Loucy (cell line): ENCODE data around the gene CORO1C.
A peak's percentile ranks its signal among the peaks of the same experiment; 100 is the strongest.

Experiments used
- H2AFZ ChIP-seq: fragments of 200-600 bp; sonication (generic); 2 replicates; pipeline ENCODE4 v1.6.0; 2016; ENCODE audit warnings: antibody characterized with exemption, mild to moderate bottlenecking, low read length, moderate library complexity
- H3F3A ChIP-seq: fragments of 200-600 bp; 2 replicates; pipeline ENCODE4 v1.6.0; 2016; ENCODE audit warnings: antibody characterized with exemption, low read depth, mild to moderate bottlenecking
- H3K27me3 ChIP-seq: fragments of 200-600 bp; sonication (generic); 2 replicates; pipeline ENCODE4 v1.6.1; 2014; ENCODE audit warnings: low read length, mild to moderate bottlenecking; ENCODE audit not compliant: insufficient read depth, poor library complexity, severe bottlenecking
- H3K36me3 ChIP-seq: fragments of 200-600 bp; sonication (generic); 2 replicates; pipeline ENCODE4 v1.6.1; 2016; ENCODE audit warnings: low read length; ENCODE audit not compliant: insufficient read depth
- H3K4me1 ChIP-seq: fragments of 200-600 bp; sonication (generic); 2 replicates; pipeline ENCODE4 v1.5.1; 2014; ENCODE audit warnings: low read length, mild to moderate bottlenecking; ENCODE audit not compliant: insufficient read depth, poor library complexity, severe bottlenecking
- H3K4me2 ChIP-seq: fragments of 200-600 bp; sonication (generic); 2 replicates; pipeline ENCODE4 v1.6.0; 2014; ENCODE audit warnings: antibody characterized with exemption, low read length, low read depth, mild to moderate bottlenecking; ENCODE audit not compliant: poor library complexity, severe bottlenecking
- H3K4me3 ChIP-seq: fragments of 200-600 bp; sonication (generic); 2 replicates; pipeline ENCODE4 v1.5.1; 2014; ENCODE audit warnings: low read length, mild to moderate bottlenecking, mixed read lengths; ENCODE audit not compliant: poor library complexity, severe bottlenecking
- H3K79me2 ChIP-seq: fragments of 200-600 bp; sonication (generic); 2 replicates; pipeline ENCODE4 v1.6.1; 2014; ENCODE audit warnings: low read length; ENCODE audit not compliant: insufficient read depth
- H3K9ac ChIP-seq: fragments of 200-600 bp; sonication (generic); 2 replicates; pipeline ENCODE4 v1.6.0; 2014; ENCODE audit warnings: mild to moderate bottlenecking, low read depth, low read length, moderate library complexity; ENCODE audit not compliant: poor library complexity, severe bottlenecking
- H3K9me2 ChIP-seq: fragments of 200-600 bp; sonication (generic); replicated peaks from 2 replicates; pipeline ENCODE4 v1.6.1; 2016; ENCODE audit warnings: low read depth, low read length, mixed read lengths
- H3K9me3 ChIP-seq: fragments of 200-600 bp; sonication (generic); 2 replicates; pipeline ENCODE4 v1.6.1; 2014; ENCODE audit warnings: mild to moderate bottlenecking, antibody characterized with exemption, low read length, low read depth; ENCODE audit not compliant: insufficient read depth
- H4K20me1 ChIP-seq: fragments of 200-600 bp; sonication (generic); 2 replicates; pipeline ENCODE4 v1.6.0; 2014; ENCODE audit warnings: antibody characterized with exemption, low read length, mild to moderate bottlenecking; ENCODE audit not compliant: insufficient read depth, poor library complexity, severe bottlenecking
- EZH2phosphoT487 ChIP-seq: fragments of 200-600 bp; IDR thresholded peaks from 2 replicates; pipeline ENCODE4 v1.6.1; 2018; ENCODE audit warnings: antibody characterized with exemption, mild to moderate bottlenecking, moderate library complexity, borderline replicate concordance
- TF ChIP-seq, protein P1 (sequence below): fragments of 200-600 bp; sonication (generic); conservative IDR thresholded peaks from 2 replicates; pipeline ENCODE4 v1.5.1; 2014; ENCODE audit warnings: mild to moderate bottlenecking, antibody characterized with exemption, low read length

The CORO1C gene

DNA sequence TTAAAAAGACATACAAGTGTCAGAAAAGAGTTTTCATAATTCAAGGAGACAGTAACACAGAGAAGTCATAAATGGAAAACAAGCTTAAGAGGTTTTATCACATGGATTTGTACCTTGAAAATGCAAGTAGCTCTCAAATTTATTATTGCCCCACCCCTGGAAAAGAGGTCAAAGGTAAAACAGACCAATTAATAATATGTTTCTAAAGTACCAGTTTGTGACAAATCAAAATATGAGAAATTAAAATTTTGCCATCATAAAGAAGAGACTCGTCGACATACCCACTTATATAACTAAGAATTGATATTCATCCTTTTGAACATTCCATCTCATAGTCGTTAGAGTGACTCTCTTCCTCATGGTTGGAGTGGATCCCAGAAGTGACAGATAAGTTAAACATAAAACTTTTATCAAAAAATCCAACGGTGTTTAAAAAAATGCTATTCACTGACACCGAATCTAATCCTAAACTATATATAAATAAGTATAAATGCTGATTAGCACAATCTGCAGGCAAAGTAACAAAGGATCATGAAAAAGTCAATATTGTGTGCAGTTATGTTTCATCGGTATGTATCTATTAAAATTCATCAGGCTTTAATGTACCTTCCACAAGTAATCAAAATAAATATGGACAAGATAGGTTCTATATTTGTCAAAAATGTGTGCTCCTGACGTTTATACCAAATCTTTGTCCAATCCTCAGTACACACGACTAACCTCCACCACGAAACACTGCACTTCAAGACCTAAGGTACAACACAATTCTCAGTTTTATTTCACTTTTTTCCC lies 2.3 kb downstream of the CORO1C start:
- Histone ChIP-seq H3K79me2 (peaks cover 69% of the 10 kb centered on the region), H3K36me3 (no peaks in the 10 kb centered on the region), H3K4me3 (peak overlapping the region; percentile 92), H3K4me2 (peak overlapping the region; percentile 87), H3K9ac (peak overlapping the region; percentile 85), H4K20me1 (peaks cover 55% of the 10 kb centered on the region), H3F3A (peaks cover 13% of the 10 kb centered on the region), H3K27me3 (no peaks in the 10 kb centered on the region), H3K9me3 (no peaks in the 10 kb centered on the region), H3K9me2 (no peaks in the 10 kb centered on the region), H2AFZ (no peak overlapping the region), H3K4me1 (peaks cover 57% of the 10 kb centered on the region)
- TF ChIP-seq, protein P1, sequence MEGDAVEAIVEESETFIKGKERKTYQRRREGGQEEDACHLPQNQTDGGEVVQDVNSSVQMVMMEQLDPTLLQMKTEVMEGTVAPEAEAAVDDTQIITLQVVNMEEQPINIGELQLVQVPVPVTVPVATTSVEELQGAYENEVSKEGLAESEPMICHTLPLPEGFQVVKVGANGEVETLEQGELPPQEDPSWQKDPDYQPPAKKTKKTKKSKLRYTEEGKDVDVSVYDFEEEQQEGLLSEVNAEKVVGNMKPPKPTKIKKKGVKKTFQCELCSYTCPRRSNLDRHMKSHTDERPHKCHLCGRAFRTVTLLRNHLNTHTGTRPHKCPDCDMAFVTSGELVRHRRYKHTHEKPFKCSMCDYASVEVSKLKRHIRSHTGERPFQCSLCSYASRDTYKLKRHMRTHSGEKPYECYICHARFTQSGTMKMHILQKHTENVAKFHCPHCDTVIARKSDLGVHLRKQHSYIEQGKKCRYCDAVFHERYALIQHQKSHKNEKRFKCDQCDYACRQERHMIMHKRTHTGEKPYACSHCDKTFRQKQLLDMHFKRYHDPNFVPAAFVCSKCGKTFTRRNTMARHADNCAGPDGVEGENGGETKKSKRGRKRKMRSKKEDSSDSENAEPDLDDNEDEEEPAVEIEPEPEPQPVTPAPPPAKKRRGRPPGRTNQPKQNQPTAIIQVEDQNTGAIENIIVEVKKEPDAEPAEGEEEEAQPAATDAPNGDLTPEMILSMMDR, result no peak
- no peak for TF ChIP-seq EZH2phosphoT487

DNA sequence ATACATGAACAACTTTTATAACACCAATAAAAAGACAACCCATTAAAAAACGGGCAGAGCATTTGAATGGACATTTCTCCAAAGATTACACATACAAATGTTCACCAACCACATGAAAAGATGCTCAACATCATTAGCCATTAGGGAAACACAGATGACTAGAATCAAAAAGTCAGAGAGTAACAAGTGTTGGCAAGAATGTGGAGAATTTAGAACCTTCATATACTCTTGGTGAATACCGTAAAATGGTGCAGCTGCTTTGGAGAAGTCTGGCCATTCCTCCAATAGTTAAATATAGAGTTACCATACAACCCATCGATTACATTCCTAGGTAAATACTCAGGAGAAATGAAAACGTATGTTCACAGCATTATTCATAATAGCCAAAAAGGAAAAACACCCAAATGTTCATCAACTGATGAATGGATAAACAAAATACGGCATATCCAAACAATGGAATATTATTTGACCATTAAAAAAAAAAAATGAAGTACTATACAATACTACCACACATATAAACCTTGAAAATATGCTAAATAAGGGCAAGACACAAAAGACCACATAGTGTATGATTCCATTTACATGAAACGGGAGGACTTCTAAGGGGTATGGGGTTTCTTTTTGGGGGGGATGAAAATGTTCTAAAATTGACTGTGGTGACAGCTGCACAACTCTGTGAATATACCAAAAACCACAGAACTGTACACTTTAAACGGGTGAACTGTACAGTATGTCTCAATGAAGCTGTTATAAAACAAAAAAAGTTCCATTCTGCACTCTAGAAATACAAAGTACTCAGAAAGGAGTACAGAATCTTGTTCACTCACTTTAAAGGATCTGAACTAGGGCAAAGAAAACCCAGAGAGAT lies 3.2 kb downstream of the CORO1C start:
- Histone ChIP-seq H3K9me3 (no peaks in the 10 kb centered on the region), H2AFZ (no peak overlapping the region), H3K4me3 (peak overlapping the region; percentile 92), H3K79me2 (peaks cover 78% of the 10 kb centered on the region), H4K20me1 (peaks cover 64% of the 10 kb centered on the region), H3K27me3 (no peaks in the 10 kb centered on the region), H3F3A (peaks cover 13% of the 10 kb centered on the region), H3K4me2 (peak overlapping the region; percentile 87), H3K4me1 (peaks cover 66% of the 10 kb centered on the region), H3K9ac (peak overlapping the region; percentile 85), H3K9me2 (no peaks in the 10 kb centered on the region), H3K36me3 (no peaks in the 10 kb centered on the region)
- TF ChIP-seq, protein P1, result no peak
- no peak for TF ChIP-seq EZH2phosphoT487

DNA sequence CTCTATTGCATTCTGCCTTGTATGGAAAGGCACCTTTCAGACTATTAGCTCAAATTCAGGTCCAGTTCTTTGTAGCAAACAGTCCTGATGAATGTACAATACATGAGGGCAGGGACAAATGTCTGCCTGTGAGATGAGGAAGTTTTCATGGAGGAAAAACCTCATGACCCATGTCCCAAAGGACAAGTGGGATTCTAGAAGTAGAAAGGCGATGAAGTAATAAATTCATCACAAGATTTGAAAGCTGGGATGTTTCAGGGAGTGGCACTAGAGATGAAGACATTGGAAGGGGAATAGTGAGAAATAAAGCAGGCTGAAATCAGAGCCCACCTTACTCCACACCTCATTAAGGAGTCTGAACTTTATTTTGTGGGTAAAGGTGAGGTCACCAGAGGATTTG lies 4.2 kb downstream of the CORO1C start:
- H3K79me2 ChIP-seq, result peaks cover 87% of the 10 kb centered on the region
- TF ChIP-seq, protein P1, result no peak
- no peak for TF ChIP-seq EZH2phosphoT487
- H3K36me3 ChIP-seq, result no peaks in the 10 kb centered on the region
- peak overlapping the region; percentile 3 for H3K9ac ChIP-seq
- peaks cover 13% of the 10 kb centered on the region for H3F3A ChIP-seq
- H2AFZ ChIP-seq, result no peak overlapping the region
- H3K27me3 ChIP-seq, result no peaks in the 10 kb centered on the region
- peaks cover 74% of the 10 kb centered on the region for H4K20me1 ChIP-seq
- peak overlapping the region; percentile 87 for H3K4me2 ChIP-seq
- peaks cover 73% of the 10 kb centered on the region for H3K4me1 ChIP-seq
- peak overlapping the region; percentile 6 for H3K4me3 ChIP-seq
- H3K9me2 ChIP-seq, result no peaks in the 10 kb centered on the region
- H3K9me3 ChIP-seq, result no peaks in the 10 kb centered on the region
